ENCODE results near the gene CFAP61. TPM values are rescaled to one million over a fixed set of nuclear protein-coding genes. Genes with fewer than 3 reads are reported as not detected.

CFAP61 gene
- polyA plus RNA-seq, 3 donors: 3.3 to 4.9 (median 4.3) TPM

GRCh38 chr20:20027284-20027683 is 25.0 kb upstream of the CFAP61 start:
- DNase-seq (ENCODE audit: extremely low read depth in 1 of 11, low read depth in 9 of 11, low spot score in 4 of 11): no peak

GRCh38 chr20:20031790-20032189 is 20.5 kb upstream of the CFAP61 start:
- no peak for DNase-seq (ENCODE audit: extremely low read depth in 1 of 11, low read depth in 9 of 11, low spot score in 4 of 11)

- no peak for DNase-seq (ENCODE audit: extremely low read depth in 1 of 11, low read depth in 9 of 11, low spot score in 4 of 11)
Measured at GRCh38 chr20:20034486-20034885, 17.8 kb upstream of the CFAP61 start.

- DNase-seq (ENCODE audit: extremely low read depth in 1 of 11, low read depth in 9 of 11, low spot score in 4 of 11): no peak
Measured at GRCh38 chr20:20036756-20037155, 15.6 kb upstream of the CFAP61 start.

- no peak for DNase-seq (ENCODE audit: extremely low read depth in 1 of 11, low read depth in 9 of 11, low spot score in 4 of 11)
Measured at GRCh38 chr20:20037960-20038359, 14.4 kb upstream of the CFAP61 start.

- no peak for DNase-seq (ENCODE audit: extremely low read depth in 1 of 11, low read depth in 9 of 11, low spot score in 4 of 11)
Measured at GRCh38 chr20:20038586-20038985, 13.7 kb upstream of the CFAP61 start.

- no peak for DNase-seq (ENCODE audit: extremely low read depth in 1 of 11, low read depth in 9 of 11, low spot score in 4 of 11)
Measured at GRCh38 chr20:20039752-20040387, 12.5 kb upstream of the CFAP61 start.

GRCh38 chr20:20051767-20052073 is 612 bp upstream of the CFAP61 start:
- no peak for DNase-seq (ENCODE audit: extremely low read depth in 1 of 11, low read depth in 9 of 11, low spot score in 4 of 11)

GRCh38 chr20:20060234-20060998 is 8.1 kb downstream of the CFAP61 start:
- DNase-seq (ENCODE audit: extremely low read depth in 1 of 11, low read depth in 9 of 11, low spot score in 4 of 11): no peak

GRCh38 chr20:20063941-20064702 is 11.8 kb downstream of the CFAP61 start:
- no peak for DNase-seq (ENCODE audit: extremely low read depth in 1 of 11, low read depth in 9 of 11, low spot score in 4 of 11)

GRCh38 chr20:20065361-20065760 is 13.0 kb downstream of the CFAP61 start:
- DNase-seq (ENCODE audit: extremely low read depth in 1 of 11, low read depth in 9 of 11, low spot score in 4 of 11): no peak

- no peak for DNase-seq (ENCODE audit: extremely low read depth in 1 of 11, low read depth in 9 of 11, low spot score in 4 of 11)
Measured at GRCh38 chr20:20070871-20071726, 18.8 kb downstream of the CFAP61 start.

- DNase-seq (ENCODE audit: extremely low read depth in 1 of 11, low read depth in 9 of 11, low spot score in 4 of 11): no peak
Measured at GRCh38 chr20:20073801-20074371, 21.6 kb downstream of the CFAP61 start.

GRCh38 chr20:20075032-20075431 is 22.7 kb downstream of the CFAP61 start:
- no peak for DNase-seq (ENCODE audit: extremely low read depth in 1 of 11, low read depth in 9 of 11, low spot score in 4 of 11)

GRCh38 chr20:20076297-20077065 is 24.1 kb downstream of the CFAP61 start:
- DNase-seq (ENCODE audit: extremely low read depth in 1 of 11, low read depth in 9 of 11, low spot score in 4 of 11): no peak

- DNase-seq (ENCODE audit: extremely low read depth in 1 of 11, low read depth in 9 of 11, low spot score in 4 of 11): peak in 7 of 11 donors; percentile 14 to 59 (median 26)
Measured at GRCh38 chr20:20078041-20078440, 25.7 kb downstream of the CFAP61 start.

GRCh38 chr20:20079102-20079784 is 26.9 kb downstream of the CFAP61 start:
- DNase-seq (ENCODE audit: extremely low read depth in 1 of 11, low read depth in 9 of 11, low spot score in 4 of 11): peak in 2 of 11 donors; percentile 4 to 9

GRCh38 chr20:20083807-20084206 is 31.5 kb downstream of the CFAP61 start:
- peak in 5 of 11 donors; percentile 8 to 41 (median 14) for DNase-seq (ENCODE audit: extremely low read depth in 1 of 11, low read depth in 9 of 11, low spot score in 4 of 11)
